Measurements from ENCODE around the gene SETBP1.

Gene SETBP1

DNA sequence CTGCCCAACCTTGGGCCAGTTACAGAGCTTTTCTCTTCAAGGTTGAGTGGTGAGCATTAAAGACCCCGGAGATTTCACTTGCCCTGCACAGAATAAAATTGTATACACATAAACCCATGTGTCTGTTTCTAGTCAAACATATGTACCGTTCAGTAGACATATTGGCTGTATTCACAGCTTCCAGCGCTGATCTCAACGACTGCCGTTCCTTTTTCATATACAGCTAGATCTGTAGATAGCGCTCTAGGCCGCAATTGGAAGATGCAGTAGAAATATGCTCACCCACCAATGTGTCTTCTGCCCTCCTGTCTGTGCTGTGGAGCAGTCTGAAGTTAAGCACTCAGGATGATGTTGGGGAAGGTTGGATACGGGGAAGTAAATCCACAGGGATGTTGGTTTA lies 317.7 kb downstream of the SETBP1 start:
- DNase-seq, result no peak

DNA sequence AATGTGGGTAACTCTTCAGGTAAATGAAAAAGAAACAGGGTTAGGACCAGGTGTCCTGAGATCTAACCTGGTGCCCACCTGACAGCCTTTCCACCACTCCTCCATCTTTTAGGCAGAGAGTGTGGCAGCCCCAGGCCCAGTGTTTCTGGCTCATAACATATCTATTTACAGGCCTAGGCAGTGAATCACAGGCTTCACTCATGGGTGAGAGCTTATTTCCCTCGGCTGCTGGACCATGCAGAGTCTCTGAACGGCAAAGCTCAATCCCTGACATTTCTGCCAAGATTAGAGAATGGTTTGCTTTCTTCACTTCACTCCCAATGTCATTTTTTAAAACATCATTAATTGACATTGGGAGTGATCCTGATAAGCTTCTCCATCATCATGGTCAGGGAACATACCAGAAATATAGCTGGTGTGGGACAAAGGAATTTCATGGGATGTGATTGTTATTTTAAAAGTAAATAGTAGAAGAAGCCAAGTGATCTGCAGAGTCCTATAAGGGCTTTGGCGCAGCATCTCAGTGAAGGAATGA lies 323.9 kb downstream of the SETBP1 start:
- no peak for DNase-seq

DNA sequence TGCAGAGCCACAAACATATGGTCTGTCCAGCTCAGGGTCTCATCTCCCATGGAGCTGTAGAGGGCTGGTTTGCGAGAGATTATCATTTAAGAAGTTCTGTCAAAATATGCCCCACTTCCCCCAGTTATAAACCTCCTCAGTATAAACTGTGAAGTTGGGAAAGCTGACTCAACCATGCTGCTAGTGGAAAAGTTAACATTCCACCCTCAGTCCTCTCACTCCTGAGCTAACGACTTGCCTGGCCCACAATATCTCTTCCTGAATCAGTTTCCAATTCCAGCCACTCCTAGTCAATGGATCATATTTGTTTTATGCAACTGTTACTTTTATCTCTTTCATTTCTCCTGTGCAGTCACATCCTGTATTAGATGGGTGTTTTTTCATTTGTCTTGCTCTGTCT lies 326.2 kb downstream of the SETBP1 start:
- DNase-seq, result no peak

DNA sequence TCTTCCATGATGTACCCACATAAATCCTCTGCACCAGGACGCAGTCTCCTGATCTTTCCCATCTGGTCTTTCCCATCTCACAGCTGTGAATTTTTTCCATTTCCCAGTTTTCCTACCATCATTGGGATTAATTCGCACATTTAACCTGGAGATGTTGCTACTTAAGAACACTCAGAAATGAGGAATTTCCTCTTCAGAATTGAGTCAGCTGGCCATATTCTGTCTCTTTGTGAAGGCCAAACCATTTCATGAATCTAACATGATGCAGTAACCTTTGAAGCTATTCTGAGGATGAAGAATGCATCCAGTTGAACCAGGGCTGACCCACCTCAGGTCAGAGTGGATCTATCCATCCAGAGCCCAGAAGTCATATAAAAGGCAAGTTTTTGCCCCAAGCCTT lies 326.8 kb downstream of the SETBP1 start:
- no peak for DNase-seq

DNA sequence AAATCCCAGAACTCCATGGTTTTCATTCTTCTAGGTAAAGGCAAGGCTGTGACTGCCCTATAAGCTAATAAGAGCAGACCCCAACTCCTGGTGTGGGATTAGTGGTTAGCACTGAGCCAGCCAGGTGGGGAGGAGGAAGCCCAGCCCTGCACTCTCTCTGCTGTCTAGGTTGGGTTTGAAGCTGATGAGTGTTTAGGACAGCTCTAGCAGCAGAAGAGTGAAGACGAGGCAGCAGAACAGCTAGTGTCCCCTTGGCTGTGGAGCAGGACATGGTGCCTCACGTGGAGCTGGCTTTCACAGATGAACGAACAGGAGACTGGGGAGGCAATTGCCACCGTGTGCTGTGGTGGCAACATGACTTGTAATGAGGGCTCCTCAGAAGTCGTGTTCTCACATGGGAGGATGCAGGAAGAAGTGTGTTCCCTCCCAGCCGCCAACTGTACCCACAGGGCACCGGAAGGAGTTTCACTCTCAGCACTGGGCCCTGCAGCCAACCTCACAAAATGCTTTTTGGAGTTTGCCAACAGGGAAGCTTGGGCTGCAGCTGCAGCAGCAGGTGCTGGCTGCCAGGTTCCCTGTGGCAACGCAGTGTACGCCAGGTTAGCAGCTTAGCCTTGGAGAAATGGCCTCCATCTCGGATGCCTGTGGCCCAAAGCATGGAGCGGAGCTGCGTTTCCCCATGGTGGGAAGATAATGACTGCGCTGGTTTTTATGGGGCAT lies 328.2 kb downstream of the SETBP1 start:
- DNase-seq, result no peak

DNA sequence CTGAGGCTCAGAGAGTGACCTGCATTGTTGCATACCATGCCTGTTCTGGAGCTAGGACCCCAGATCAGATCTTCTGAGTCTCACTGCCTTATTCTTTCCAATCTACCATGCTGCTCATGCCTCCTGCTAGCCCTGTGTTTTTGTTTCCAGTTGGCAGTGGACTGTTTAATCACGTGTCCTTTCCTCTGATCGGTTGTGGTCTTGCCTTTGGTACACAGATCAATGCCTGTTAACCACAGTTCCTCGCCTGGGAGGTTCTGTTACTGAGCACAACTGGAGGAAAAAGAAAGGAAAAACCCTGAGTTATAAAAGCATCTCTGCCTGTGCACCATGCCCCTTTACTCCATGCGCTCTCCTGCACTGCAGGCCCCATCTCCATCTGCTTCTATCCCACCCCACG lies 329.1 kb downstream of the SETBP1 start:
- DNase-seq, result no peak

DNA sequence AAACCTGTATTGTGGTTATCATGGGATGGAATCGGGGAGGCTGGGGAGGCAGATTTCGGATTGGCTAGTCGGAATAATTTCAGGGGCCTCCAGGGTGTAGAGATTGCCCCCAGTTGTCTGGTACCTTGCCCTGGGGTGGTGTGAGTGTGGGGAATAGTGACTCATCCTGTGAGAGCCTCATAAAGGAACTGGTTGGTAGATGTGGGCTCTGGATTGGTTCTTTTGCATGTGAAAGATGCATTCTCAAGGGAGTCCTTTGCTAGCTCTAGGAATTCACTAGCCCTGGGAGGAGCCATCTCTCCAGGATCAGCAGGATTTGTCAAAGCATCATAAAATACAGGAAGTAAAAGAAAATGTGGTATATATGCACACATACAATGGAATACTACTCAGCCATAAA lies 331.6 kb downstream of the SETBP1 start:
- no peak for DNase-seq

DNA sequence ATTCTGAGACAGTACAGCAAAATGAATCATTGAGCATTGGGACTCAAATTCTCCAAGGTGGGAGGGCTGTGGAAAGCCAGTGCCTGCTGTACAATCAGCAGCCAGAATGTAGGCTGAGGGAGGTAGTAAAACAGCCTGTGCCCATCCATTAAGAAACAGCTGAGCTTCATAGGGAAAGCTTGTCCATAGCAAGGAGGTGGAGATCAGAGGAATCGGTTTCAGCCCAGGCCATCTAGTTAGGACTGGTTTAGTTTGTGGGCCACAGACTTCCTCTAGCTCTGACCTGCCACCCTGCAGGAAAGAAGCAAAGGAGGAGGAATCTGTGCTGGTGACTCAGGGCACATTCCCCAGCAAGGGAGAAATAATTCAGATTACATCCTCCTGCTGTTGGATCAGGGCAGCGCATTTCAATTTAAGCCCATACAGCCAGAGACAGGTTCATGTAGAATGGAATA lies 333.4 kb downstream of the SETBP1 start:
- DNase-seq, result no peak

DNA sequence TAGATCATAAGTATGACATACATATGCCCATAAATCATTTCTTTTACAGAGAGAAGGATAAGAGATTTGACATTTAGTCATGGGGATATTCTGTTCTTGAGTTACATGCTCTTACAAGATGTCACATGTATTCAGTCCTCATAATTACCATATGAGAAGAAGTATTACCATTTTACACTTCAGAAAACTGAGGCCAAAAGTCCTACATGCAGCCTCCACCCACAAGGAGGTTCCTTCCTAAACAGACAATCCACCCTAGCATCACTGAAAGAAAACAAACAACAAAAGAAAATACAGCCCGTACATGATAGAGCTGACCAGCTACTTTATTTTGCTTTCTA lies 335.1 kb downstream of the SETBP1 start:
- DNase-seq, result no peak

DNA sequence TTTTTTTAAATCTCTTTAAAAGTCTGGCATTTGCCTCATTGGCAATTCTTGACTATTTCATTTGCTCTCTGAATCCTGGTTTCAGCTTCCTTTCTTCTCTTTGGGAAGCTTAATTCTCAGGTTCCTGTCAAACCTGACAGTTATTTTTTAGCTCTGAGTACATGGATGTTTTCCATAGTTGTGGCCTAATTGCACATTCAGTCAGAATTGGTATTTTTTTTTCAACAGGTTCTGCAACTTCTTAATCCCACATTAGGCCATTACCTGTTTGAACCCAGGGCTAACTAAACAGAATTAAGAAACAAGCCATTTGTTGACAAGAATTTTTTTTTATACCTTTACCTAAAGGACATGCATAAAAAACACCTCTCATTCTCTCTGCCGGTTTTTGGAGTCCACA lies 338.8 kb downstream of the SETBP1 start:
- no peak for DNase-seq

DNA sequence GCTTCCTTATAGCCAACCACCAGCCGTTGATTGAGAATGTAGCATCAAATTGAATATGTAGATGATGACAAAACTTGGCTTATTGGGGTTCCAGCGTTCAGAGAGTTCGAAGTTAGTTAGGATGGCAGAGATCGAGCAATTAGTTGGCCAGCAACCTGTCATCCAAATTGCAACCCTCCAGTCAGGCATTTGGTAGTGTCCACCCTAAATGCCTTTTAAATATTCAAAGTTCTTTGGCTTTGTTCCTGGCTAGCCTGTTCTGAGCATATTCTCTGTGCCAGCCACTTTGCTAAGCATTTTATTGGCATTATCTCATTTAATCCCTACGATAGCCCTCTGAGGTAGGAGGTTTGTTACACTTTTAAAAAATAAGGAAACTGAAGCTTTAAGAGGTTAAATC lies 342.8 kb downstream of the SETBP1 start:
- no peak for DNase-seq

DNA sequence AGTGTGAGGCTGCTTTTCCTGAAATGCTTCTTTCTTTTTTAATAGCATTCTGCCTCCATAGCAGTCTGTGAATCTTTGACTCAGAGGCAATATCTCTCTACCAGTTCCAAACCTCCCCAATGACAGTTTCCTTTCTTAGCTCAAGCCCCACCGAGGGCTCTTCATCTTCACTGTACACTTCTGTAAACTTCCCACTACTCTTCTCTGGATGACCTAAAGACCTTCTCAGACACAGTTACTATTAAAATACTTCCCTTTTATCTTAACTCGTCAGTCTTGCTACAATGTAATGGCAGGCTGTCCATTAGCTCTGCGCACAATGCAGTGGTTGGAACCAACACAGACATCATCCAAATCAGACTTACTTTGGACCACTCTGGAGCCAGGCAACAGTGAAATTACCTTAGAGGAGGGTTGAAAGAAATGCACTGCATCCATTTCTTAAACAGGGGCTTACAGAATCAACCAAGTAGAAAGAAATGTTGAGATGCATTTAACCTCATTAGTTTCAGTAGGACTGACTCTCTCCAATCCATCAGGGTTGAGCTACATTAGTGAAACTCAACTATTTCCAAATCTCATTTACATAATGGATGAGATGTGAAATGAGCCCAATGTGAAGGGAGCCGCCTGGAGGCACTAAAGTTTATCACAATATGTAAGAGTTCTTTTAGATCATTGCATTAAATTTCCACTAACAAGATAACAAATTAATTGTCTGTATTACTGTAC lies 343.8 kb downstream of the SETBP1 start:
- DNase-seq, result no peak

DNA sequence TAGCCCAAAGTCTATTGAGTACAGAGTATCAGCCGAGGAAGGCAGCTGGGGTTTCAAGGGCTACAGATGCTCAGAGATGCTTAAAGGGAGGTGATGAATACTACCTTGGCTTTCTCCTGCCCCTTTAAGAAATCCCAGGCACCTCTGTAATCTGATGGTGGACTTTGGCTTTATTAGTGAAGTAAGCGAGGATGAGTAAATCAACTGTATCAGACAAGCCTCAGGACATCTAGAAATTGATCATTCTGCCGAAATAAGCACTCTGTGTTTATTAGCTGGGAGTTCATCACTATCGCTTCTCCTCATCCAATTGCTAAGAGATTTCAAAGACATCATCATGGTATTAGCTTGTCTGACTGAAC lies 344.4 kb downstream of the SETBP1 start:
- no peak for DNase-seq

DNA sequence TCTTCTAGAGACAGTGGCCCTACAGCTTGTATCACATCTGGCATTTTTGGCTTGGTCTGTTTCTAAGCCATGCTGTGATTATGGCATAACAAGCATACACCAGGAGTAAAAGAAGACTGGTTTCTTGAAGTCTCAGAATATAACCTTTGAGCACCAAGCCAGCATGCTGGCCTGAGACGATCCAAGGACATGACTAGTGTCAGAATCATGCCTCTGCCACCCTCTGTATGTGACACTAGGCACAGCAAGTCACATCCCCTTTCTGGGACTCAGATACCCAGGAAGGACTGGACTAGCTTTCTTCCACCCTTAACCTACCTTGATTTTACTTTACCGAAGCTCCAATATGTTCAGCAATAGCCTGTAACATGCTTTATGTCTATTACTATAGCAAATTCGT lies 345.5 kb downstream of the SETBP1 start:
- no peak for DNase-seq

DNA sequence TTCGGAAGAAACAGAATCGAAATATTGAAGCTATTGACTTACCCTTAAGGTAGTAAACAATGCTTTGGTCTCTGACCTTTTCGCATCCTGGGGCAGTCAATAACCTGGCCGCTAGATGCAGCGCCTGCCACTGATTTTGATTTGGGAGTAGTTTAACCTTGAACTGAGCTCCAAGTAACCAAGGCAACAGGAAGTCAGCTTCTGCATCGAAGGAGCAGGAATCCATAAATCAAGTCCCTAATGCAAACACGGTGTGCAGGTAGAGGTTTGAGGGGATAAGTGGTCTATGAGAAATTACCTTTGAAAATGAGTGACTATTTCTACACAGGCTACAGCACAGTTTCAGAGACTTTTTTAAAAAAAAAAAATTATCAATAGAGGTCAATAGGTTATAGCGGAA lies 353.5 kb downstream of the SETBP1 start:
- DNase-seq, result no peak

DNA sequence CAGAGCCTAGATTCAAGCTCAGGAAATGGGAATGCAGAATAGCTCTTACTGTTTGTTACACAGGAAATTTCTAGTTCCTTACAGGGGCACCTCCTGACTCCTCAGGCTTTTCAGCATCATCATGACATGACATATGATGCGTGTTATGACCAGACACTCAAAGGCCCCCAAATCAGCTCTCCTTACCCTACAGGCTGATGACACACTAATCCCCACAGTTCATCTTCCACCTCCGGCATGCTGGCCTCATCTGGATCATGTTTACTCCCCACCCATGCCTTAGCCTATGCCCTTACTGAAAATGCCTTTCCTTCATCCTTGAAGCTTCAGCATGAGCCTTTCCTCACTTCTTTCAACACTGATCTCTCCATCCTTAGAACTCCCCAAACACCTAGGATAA lies 356.9 kb downstream of the SETBP1 start:
- DNase-seq, result no peak

DNA sequence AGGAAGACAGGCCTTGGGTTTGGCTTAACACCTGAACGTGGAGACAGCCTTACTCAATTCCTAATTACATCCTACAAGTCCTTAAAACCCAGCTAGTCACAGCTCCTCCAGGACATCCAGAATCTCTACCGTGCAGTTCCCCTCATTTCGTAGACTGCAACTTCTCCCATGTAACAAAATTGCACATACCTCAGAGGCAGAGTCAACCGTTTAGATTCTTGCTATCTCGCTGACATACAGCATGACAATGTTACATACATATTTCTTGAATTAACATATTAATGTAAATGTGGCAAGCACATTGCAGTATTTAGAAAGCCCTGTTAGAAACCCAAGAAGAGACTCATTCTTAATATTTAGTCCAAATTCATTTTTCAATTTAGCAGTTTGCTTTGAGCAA lies 358.7 kb downstream of the SETBP1 start:
- DNase-seq, result no peak

DNA sequence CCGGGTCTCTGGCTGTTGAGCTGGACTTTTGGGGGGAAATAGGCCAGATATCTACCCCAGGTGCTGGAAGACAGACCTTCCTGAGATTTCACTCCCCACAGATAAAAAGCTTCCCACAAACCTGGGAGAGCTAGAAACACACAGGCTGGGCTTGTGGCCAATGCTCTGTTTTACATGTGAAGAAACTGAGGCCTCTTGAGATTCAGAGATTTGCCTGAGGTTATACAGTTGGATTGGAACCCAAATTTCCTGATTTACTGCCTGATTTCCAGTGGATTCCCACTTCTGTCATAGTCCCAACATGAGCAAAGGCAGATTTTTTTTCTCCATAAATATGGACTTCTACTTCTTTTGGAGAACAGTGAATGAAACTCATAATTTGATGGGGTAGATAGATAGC lies 360.2 kb downstream of the SETBP1 start:
- DNase-seq, result no peak

DNA sequence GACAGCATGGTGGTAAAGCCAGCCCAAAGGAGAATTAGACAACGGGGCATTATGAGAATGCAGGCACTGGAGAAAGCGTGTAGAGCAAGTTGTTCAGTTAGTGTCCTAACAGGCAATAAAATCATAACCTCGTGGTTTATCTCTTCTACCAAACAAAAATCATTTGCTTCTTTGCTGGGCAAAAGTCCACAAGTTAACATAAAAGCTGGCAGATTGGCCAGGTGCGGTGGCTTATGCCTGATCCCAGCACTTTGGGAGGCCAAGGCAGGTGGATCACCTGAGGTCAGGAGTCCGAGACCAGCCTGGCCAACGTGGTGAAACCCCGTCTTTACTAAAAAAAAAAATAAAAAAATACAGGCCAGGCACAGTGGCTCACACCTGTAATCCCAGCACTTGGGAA lies 364.1 kb downstream of the SETBP1 start:
- no peak for DNase-seq

DNA sequence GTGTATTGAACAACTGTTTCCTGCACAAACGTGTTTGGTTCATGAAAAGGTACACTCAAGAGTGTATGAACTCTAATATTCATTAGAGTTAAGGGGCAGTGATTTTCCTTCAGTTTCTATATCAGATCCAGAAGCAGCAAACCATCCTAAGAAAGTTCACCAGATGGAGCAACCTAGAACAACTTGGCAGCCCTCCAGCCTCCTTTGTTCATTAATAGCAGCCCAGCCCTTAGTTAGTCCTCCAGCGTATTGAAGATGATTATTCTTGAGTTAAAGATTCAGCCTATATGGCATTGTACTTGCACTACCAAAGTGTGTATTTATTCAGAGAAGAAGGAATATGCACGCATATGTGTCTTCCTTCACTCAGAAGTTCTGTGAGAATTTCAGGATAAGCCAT lies 365.5 kb downstream of the SETBP1 start:
- no peak for DNase-seq

DNA sequence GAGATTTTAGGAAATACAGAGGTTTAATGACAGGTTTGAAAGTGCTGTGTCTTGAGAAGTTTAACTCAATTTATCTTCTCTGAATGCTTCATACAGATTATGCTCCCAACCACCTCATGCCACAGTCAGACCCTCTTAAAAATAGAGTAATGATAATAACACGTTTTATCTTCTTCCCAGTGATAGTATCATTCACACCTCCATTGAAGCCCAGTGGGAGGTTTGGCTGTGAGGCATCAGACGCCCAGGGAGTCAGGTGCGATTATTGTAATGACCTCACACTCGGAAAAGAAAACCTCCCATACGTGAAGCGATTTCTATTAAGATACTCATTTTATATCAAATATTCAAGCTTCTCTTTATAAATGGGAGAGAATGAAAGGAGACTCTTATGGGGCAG lies 366.3 kb downstream of the SETBP1 start:
- no peak for DNase-seq

DNA sequence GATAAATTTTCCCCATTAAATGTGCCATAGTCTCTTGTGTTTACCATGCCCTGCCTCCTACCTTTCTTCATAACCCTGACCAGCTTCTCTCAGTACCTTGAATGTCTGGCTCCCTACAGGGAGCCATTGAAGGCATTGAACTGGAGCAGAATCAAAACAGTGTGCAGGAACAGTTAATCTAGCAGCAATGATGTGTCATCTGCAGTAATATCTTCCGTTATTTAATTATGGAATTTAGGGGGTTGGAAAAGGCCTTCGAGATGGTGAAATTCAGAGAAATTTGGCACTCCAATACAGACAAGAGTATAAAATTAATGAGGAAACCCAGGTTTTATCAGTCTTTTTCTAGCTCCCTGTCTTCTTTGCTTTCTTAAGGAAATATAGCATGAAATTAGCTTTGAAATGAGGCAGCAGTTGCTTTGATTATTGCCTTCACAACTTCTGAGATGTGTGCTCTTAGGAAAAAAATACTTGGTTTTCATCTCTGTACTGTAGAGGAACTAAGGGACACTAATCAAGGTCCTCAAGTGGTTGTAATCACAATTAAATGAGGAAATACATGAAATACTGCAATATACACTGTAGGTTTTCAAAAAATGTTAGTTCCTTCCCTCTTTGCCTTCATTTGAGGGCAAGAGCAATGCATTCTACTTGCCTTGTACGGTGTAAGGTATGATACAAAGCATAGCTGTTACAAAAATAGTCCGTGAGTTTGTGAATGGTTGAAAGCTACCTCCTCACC lies 369.1 kb downstream of the SETBP1 start:
- no peak for DNase-seq

DNA sequence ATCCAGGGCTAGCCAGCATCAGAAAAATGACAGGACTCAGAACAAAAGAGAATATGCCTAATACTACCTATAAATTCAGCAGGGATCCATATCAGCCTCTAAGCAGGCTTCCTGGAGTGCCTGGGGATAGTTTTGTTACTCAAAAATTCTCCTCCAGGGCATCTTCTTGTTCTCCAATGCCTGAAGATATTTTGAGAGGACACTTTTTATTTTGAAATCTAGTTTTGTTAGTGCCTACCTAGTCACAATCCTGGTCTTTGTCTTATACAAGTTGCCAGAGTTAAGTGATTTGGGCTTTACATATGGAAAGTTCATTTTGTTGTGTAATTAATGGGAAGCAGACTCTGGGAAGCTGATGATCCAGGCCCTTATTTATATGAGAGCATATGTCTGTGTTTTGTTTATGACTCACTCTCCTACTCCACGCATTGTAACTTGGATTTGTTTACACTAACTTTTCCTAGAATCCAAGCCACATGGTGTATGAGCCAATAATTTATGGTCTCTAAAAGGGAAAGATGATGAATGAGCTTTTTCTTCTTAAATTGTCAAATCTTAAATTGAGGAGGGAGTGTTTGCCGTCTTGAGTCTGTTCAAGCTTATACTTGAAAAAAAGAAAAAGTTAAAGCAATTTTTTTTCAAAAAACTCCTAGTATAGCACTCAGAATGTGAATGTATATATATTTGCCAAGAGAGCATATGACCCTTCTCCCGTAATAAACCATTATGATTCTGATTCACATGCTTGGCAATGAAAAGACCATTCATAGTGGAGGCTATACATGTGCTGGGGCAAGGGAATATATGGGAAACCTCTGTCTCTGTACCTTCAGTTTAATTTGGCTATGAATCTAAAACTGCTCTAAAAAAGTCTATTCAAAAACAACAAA lies 370.3 kb downstream of the SETBP1 start:
- DNase-seq, result no peak
